Measurements from ENCODE around the gene SCYGR5.

GRCh38 chr2:227653419-227653818 lies 13.2 kb upstream of the SCYGR5 start:
- TF ChIP-seq POLR2A (IDR thresholded peaks at IDR 0.05; ENCODE audit: low read length) (no peak), GATA1 (IDR thresholded peaks at IDR 0.05; ENCODE audit: low read depth, low read length) (no peak)

Data from erythroblast (primary cell).